ENCODE data around the gene TLE3.

Gene TLE3

DNA sequence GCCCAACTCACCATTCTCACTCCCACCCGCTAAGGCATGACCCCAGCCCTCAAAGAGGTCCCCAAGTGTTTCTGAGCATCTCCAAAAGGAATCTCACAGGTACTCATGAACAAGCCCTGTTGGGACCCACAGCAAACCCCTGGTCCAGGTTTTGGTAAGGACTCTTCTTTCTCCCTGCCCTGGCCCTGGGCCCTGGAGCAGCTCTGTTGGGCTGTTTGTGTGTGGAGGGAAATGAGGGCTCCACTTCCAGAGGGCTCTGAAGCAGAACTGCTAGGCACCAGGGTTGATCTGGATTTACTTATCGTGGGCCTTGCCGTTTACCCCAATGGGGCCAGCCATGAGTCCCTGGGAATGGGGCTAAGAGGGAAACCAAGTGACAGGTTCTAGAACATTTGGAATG is 92.9 kb downstream of the TLE3 start:
- FAIRE-seq (no peak), DNase-seq (ENCODE audit: insufficient read length, low spot score) (no peak)
- TF ChIP-seq CTCF (IDR thresholded peaks at IDR 0.05; ENCODE audit: insufficient read depth, missing control alignments): no peak

DNA sequence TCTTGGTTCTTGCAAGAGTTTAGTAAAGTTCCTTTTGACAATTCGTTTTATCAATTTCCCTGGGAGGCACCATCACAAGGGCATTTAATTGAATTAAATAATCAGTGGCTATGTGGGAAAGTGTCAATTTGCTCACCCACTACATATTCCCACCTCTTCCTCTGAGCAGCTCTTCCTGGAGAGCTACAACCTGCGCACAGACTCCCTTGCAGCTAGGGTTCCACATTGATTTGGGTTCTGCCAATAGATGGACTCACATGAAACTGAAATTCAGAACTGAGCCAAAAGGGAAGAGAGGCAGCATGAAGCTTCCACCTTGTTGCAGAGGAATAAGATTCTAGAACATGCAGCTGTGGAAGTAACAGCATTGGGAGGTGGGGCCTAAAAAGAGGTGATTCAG is 94.8 kb downstream of the TLE3 start:
- FAIRE-seq (no peak), DNase-seq (ENCODE audit: insufficient read length, low spot score) (no peak)
- TF ChIP-seq CTCF (IDR thresholded peaks at IDR 0.05; ENCODE audit: insufficient read depth, missing control alignments): no peak

DNA sequence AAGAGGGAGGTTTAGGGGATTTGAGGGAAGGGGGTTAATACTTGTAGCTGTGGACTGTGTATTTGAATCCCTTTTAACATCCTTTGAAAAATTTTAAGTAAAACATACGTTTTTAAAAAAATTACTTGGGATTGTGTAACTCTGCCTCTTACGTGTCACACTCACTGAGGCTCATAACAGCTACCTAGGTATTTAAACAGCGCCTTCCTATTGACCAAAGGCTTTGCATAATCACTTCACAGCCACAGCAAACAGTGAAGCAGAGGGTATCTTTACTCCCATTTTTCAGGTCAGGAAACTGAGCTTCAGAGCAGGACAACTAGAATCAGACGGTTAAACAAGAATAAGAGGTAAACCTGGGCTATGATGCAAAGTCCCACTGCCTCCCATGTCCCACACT is 95.9 kb downstream of the TLE3 start:
- DNase-seq (ENCODE audit: insufficient read length, low spot score) (no peak), FAIRE-seq (no peak)
- TF ChIP-seq CTCF (IDR thresholded peaks at IDR 0.05; ENCODE audit: insufficient read depth, missing control alignments): no peak

- DNase-seq (ENCODE audit: insufficient read length, low spot score) (no peak), FAIRE-seq (no peak)
- TF ChIP-seq CTCF (IDR thresholded peaks at IDR 0.05; ENCODE audit: insufficient read depth, missing control alignments): no peak
Measured at GRCh38 chr15:69999392-70000085, 98.2 kb downstream of the TLE3 start.

GRCh38 chr15:69998541-69999391 is 99.0 kb downstream of the TLE3 start:
- DNase-seq (ENCODE audit: insufficient read length, low spot score) (no peak), FAIRE-seq (no peak)
- TF ChIP-seq CTCF (IDR thresholded peaks at IDR 0.05; ENCODE audit: insufficient read depth, missing control alignments): no peak

GRCh38 chr15:69997813-69998212 is 99.9 kb downstream of the TLE3 start:
- no peak for TF ChIP-seq CTCF (IDR thresholded peaks at IDR 0.05; ENCODE audit: insufficient read depth, missing control alignments)
- no peak for FAIRE-seq
- no peak for DNase-seq (ENCODE audit: insufficient read length, low spot score)
